Small intestine (tissue), 7 donors: ENCODE data around the gene CHRM2. TPM values are rescaled to one million over a fixed set of nuclear protein-coding genes. Genes with fewer than 3 reads are reported as not detected.

Experiments used
- DNase-seq, 2 donors: peaks; one replicate each; pipeline versions ENCODE4 v3.0.0 to v3.0.0-alpha.2; 2013
- FAIRE-seq: peaks from 2 replicates; lab custom pipeline; 2012; peaks lifted over from hg19 to GRCh38; lab: Jason Lieb, UNC
- H3K27ac ChIP-seq, 3 donors: one replicate each; pipeline ENCODE4 v1.5.1; 2013; ENCODE audit warnings: low read length in 2 of 3, mild to moderate bottlenecking in 2 of 3, control low read depth in 1 of 3, inconsistent platforms in 1 of 3, low read depth in 1 of 3, moderate library complexity in 1 of 3
- H3K27me3 ChIP-seq, 3 donors: one replicate each; pipeline ENCODE4 v1.6.1; 2013; ENCODE audit warnings: low read length in 3 of 3, inconsistent platforms in 1 of 3; ENCODE audit not compliant: control insufficient read depth in 3 of 3, insufficient read depth in 3 of 3
- H3K36me3 ChIP-seq, 3 donors: one replicate each; pipeline ENCODE4 v1.6.1; 2013; ENCODE audit warnings: low read length in 3 of 3, inconsistent platforms in 1 of 3, low read depth in 1 of 3, mild to moderate bottlenecking in 1 of 3, moderate library complexity in 1 of 3; ENCODE audit not compliant: control insufficient read depth in 3 of 3, insufficient read depth in 2 of 3
- H3K4me1 ChIP-seq, 3 donors: one replicate each; pipeline ENCODE4 v1.6.1; 2013; ENCODE audit warnings: low read length in 2 of 3, inconsistent platforms in 1 of 3, low read depth in 1 of 3, mild to moderate bottlenecking in 1 of 3, moderate library complexity in 1 of 3; ENCODE audit not compliant: control insufficient read depth in 3 of 3, insufficient read depth in 2 of 3
- H3K4me3 ChIP-seq, 3 donors: one replicate each; pipeline ENCODE4 v1.5.1; 2013; ENCODE audit warnings: low read length in 3 of 3, control low read depth in 1 of 3, inconsistent platforms in 1 of 3, low read depth in 1 of 3, mild to moderate bottlenecking in 1 of 3, moderate library complexity in 1 of 3
- H3K9me3 ChIP-seq, 2 donors: one replicate each; pipeline ENCODE4 v1.6.1; 2013; ENCODE audit warnings: low read depth in 1 of 2, low read length in 1 of 2; ENCODE audit not compliant: control insufficient read depth in 2 of 2, insufficient read depth in 1 of 2
- WGBS, 3 donors: extraction: QIAGEN DNeasy Blood & Tissue Kit; methylation state at CpG; one replicate each; pipeline ENCODE4 v1.1.7; 2013; 5-methylcytosine and 5-hydroxymethylcytosine counted together
- polyA plus RNA-seq, 4 donors: library from polyadenylated mRNA; stranded (reverse) in 3 of 4; unstranded in 1 of 4; fragments of 200-250 nt in 3 of 4; fragments of 120-200 nt in 1 of 4; gene quantifications; one replicate each; pipeline versions ENCODE4 v1.2.1 to v1.2.3, GENCODE V29; 2013
- donor health status: healthy with polysubstance abuse.
- donor health status: control.
- donor health status: control.
- donor health status: Bipolar disorder and iron deficiency.
- donor health status: healthy.

The CHRM2 gene
- polyA plus RNA-seq, 4 donors: 0.27 to 0.71 (median 0.49) TPM; not detected in 1

DNA sequence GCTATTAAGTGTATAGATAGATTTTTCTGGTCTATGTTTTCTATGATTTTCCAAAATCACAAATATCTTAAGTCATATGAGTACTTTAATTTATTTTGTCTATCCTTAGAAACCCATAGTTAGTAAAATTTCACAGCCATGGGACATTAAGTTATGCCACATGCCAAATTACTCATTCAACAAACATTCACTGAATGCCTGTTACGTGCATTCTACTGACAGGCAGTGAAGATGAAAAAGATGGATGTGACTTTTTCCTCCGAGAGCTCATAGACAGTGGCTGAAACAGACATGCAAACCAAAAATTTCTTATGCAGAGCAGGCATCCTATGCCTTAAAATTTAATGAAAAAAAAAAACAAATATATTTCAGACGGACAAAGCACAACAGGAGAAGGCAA is 84.9 kb downstream of the CHRM2 start:
- DNase-seq (no peak), FAIRE-seq (no peak)
- no peaks in the 10 kb centered on the region for H3K4me1 ChIP-seq
- H3K36me3 ChIP-seq: no peaks in the 10 kb centered on the region
- H3K4me3 ChIP-seq: no peak overlapping the region
- H3K9me3 ChIP-seq: peaks cover 0 to 6% of the 10 kb centered on the region in 2 donors
- no peaks in the 10 kb centered on the region for H3K27me3 ChIP-seq
- WGBS, 3 donors: 70 to 80% (median 76%) methylated on average over 3 of the region's 3 CpGs
- no peak overlapping the region for H3K27ac ChIP-seq

- FAIRE-seq (no peak), DNase-seq (no peak)
- 77 to 80% (median 79%) methylated on average over 1 of the region's 1 CpG for WGBS, 3 donors
- no peak overlapping the region for H3K27ac ChIP-seq
- H3K9me3 ChIP-seq: peaks cover 0 to 4% of the 10 kb centered on the region in 2 donors
- H3K4me3 ChIP-seq: no peak overlapping the region
- no peaks in the 10 kb centered on the region for H3K27me3 ChIP-seq
- H3K4me1 ChIP-seq: no peaks in the 10 kb centered on the region
- no peaks in the 10 kb centered on the region for H3K36me3 ChIP-seq
Measured at GRCh38 chr7:136956232-136956631, 87.8 kb downstream of the CHRM2 start.

GRCh38 chr7:136956671-136957070 is 88.2 kb downstream of the CHRM2 start:
- no peak for DNase-seq
- Histone ChIP-seq H3K27me3 (no peaks in the 10 kb centered on the region), H3K4me3 (no peak overlapping the region), H3K9me3 (peaks cover 0 to 4% of the 10 kb centered on the region in 2 donors), H3K36me3 (no peaks in the 10 kb centered on the region), H3K27ac (no peak overlapping the region), H3K4me1 (no peaks in the 10 kb centered on the region)
- no peak for FAIRE-seq
- 79 to 86% (median 83%) methylated on average over 3 of the region's 3 CpGs for WGBS, 3 donors

DNA sequence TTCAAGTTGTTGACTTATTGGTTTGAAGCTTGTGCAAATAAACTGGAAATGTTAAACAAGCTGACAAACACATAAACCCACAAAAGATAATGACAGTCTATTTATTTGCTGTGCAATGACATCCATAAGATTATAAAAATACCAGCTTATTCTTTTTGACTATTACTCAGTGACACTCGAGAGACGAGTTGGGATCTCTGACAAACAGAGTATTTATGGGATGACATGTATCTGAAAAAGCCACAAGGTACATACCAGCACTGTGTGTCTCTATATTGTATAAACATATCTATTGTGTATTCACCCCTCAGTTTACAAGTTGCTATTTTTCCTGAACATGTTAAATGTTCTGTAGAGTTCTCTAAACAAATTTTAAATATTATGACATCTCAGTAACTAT is 88.9 kb downstream of the CHRM2 start:
- 59 to 74% (median 65%) methylated on average over 2 of the region's 2 CpGs for WGBS, 3 donors
- no peaks in the 10 kb centered on the region for H3K36me3 ChIP-seq
- H3K9me3 ChIP-seq: peaks cover 0 to 4% of the 10 kb centered on the region in 2 donors
- no peaks in the 10 kb centered on the region for H3K4me1 ChIP-seq
- H3K27me3 ChIP-seq: no peaks in the 10 kb centered on the region
- FAIRE-seq: no peak
- no peak overlapping the region for H3K27ac ChIP-seq
- DNase-seq: no peak
- no peak overlapping the region for H3K4me3 ChIP-seq

GRCh38 chr7:136958016-136958415 is 89.6 kb downstream of the CHRM2 start:
- Histone ChIP-seq H3K9me3 (peaks cover 0 to 4% of the 10 kb centered on the region in 2 donors), H3K4me3 (no peak overlapping the region), H3K27me3 (no peaks in the 10 kb centered on the region), H3K27ac (no peak overlapping the region), H3K4me1 (no peaks in the 10 kb centered on the region), H3K36me3 (no peaks in the 10 kb centered on the region)
- no peak for DNase-seq
- 67 to 79% (median 68%) methylated on average over 2 of the region's 2 CpGs for WGBS, 3 donors
- no peak for FAIRE-seq

DNA sequence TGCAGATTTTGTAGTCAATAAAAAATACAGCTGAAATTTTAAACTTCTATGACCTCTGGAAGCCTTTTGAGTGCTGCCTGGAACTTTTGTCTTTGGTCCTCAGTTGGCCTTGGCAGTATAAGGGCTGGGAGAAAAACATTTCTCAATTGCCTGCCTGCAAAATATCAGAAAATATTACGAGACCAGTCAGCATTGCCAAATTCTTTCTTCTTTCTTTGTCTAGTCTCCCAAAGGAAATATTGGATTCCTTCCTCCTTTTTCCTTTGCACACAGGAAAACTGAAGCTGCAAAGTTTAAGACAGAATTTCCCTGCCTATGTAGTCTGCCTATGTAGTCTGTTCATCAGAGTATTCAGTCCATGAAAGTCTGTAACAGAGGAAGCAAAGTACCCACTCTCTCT is 95.9 kb downstream of the CHRM2 start:
- no peak for FAIRE-seq
- WGBS, 3 donors: 5 to 34% (median 25%) methylated on average over 1 of the region's 1 CpG
- H3K36me3 ChIP-seq: no peaks in the 10 kb centered on the region

DNA sequence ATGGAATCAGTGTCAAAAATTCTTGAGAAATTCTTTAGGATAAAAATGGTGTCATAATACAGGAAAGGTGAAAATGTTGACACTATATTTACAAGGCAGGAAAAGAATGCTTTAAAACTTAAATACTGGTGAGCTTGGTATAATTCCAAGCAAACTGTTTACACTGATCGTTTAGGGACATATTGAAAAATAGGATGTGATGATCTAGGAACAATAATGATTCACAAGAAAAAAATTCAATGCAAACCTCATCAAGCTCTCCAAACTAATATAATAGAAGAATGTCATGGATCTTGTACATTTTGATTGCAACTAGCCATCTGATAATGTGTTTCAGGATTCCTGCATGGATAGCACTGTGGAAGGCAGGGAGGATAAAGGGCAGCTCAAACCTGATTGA is 98.4 kb downstream of the CHRM2 start:
- no peaks in the 10 kb centered on the region for H3K9me3 ChIP-seq
- DNase-seq (no peak), FAIRE-seq (no peak)
- no peaks in the 10 kb centered on the region for H3K36me3 ChIP-seq
- H3K4me1 ChIP-seq: no peaks in the 10 kb centered on the region
- H3K4me3 ChIP-seq: no peak overlapping the region
- H3K27ac ChIP-seq: no peak overlapping the region
- H3K27me3 ChIP-seq: no peaks in the 10 kb centered on the region
- 58 to 90% (median 68%) methylated on average over 1 of the region's 1 CpG for WGBS, 3 donors

More for the DNA sequence above, 95.9 kb downstream of the CHRM2 start:
- Histone ChIP-seq H3K9me3 (no peaks in the 10 kb centered on the region), H3K4me3 (no peak overlapping the region), H3K27ac (no peak overlapping the region), H3K27me3 (no peaks in the 10 kb centered on the region), H3K4me1 (no peaks in the 10 kb centered on the region)
- DNase-seq: no peak

DNA sequence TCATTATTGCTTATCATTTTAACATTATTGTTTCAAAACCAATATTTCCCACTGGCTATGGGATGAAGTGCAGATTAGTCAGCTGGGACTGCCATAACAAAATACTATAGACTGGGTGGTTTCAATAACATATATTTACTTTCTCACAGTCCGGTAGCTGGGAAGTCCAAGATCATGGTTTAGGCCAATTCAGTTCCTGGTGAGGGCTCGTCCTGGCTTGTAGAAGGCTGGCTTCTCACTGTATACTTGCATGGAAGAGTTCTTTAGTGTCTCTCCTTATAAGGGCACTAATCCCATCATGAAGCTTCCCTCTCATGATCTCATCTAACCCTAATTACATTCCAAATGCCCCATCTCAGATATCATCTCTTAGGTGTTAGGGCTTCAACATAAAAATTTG is 101.3 kb downstream of the CHRM2 start:
- Histone ChIP-seq H3K4me3 (no peak overlapping the region), H3K27me3 (no peaks in the 10 kb centered on the region), H3K36me3 (no peaks in the 10 kb centered on the region), H3K27ac (no peak overlapping the region), H3K9me3 (peaks cover 0 to 3% of the 10 kb centered on the region in 2 donors), H3K4me1 (no peaks in the 10 kb centered on the region)
- 37 to 47% (median 38%) methylated on average over 2 of the region's 2 CpGs for WGBS, 3 donors
- DNase-seq (no peak), FAIRE-seq (no peak)

- Histone ChIP-seq H3K36me3 (no peaks in the 10 kb centered on the region), H3K4me1 (no peaks in the 10 kb centered on the region), H3K27ac (no peak overlapping the region), H3K27me3 (no peaks in the 10 kb centered on the region), H3K4me3 (no peak overlapping the region), H3K9me3 (peaks cover 0 to 3% of the 10 kb centered on the region in 2 donors)
- DNase-seq: no peak
- 54 to 62% (median 62%) methylated on average over 2 of the region's 2 CpGs for WGBS, 3 donors
- no peak for FAIRE-seq
Measured at GRCh38 chr7:136971776-136972175, 103.3 kb downstream of the CHRM2 start.
